Measurements from ENCODE around the gene ZNF418.

DNA sequence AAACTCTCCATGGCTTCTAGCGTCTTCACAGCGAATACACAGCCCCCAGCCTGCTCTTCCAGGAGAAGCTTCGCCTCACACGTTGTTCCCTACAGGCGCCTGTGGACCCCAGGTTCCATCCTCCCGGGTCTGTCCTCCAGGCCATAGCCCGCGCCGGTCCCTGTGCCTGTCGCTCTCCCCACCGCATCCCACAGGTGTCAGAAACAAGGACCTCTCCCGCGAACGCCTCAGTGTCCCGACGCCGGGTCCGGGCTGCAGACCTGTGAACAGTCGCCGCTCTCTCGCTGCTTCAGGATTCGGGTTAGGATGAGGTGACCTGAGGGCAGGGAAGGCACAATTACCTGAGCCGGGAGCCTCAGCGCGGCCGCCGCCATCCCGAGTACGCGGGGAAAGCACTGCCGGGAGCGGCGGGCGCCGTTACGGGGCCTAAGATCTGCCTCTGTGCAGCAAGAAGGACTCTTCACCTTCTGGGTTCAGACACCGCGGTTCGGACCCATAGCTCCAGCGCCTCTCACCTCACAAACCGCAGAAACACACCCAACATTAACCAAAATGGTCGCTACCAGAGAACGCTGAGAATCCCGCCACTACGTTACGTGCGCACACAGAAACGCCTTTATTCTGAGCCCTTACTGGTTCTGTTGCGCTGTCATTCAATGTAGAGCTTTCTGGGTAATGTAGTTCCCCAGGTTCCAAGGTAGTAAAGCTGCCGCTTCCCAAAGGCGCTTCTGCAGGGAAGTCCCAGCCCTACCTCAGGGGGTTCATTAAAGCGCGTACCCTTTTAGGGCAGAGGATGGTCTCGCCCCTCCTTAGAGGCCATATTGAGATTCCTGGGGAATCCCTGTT lies at the start of gene ZNF418:
- no peak for TF ChIP-seq EZH2 (IDR thresholded peaks at IDR 0.05; ENCODE audit: low read length, missing control alignments)
- TF ChIP-seq, protein P1, sequence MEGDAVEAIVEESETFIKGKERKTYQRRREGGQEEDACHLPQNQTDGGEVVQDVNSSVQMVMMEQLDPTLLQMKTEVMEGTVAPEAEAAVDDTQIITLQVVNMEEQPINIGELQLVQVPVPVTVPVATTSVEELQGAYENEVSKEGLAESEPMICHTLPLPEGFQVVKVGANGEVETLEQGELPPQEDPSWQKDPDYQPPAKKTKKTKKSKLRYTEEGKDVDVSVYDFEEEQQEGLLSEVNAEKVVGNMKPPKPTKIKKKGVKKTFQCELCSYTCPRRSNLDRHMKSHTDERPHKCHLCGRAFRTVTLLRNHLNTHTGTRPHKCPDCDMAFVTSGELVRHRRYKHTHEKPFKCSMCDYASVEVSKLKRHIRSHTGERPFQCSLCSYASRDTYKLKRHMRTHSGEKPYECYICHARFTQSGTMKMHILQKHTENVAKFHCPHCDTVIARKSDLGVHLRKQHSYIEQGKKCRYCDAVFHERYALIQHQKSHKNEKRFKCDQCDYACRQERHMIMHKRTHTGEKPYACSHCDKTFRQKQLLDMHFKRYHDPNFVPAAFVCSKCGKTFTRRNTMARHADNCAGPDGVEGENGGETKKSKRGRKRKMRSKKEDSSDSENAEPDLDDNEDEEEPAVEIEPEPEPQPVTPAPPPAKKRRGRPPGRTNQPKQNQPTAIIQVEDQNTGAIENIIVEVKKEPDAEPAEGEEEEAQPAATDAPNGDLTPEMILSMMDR (conservative IDR thresholded peaks at IDR 0.05 in 1 of 2, IDR thresholded peaks at IDR 0.05 in 1 of 2; ENCODE audit: low read depth in 1 of 2, low read length in 2 of 2) = no peak
